Loucy (cell line): ENCODE data around the gene ANO9.

Experiments
- H2AFZ ChIP-seq: fragments of 200-600 bp; sonication (generic); 2 replicates; pipeline ENCODE4 v1.6.0; 2016; ENCODE audit warnings: antibody characterized with exemption, mild to moderate bottlenecking, low read length, moderate library complexity
- H3F3A ChIP-seq: fragments of 200-600 bp; 2 replicates; pipeline ENCODE4 v1.6.0; 2016; ENCODE audit warnings: antibody characterized with exemption, low read depth, mild to moderate bottlenecking
- H3K27me3 ChIP-seq: fragments of 200-600 bp; sonication (generic); 2 replicates; pipeline ENCODE4 v1.6.1; 2014; ENCODE audit warnings: low read length, mild to moderate bottlenecking; ENCODE audit not compliant: insufficient read depth, poor library complexity, severe bottlenecking
- H3K36me3 ChIP-seq: fragments of 200-600 bp; sonication (generic); 2 replicates; pipeline ENCODE4 v1.6.1; 2016; ENCODE audit warnings: low read length; ENCODE audit not compliant: insufficient read depth
- H3K4me1 ChIP-seq: fragments of 200-600 bp; sonication (generic); 2 replicates; pipeline ENCODE4 v1.5.1; 2014; ENCODE audit warnings: low read length, mild to moderate bottlenecking; ENCODE audit not compliant: insufficient read depth, poor library complexity, severe bottlenecking
- H3K4me2 ChIP-seq: fragments of 200-600 bp; sonication (generic); 2 replicates; pipeline ENCODE4 v1.6.0; 2014; ENCODE audit warnings: antibody characterized with exemption, low read length, low read depth, mild to moderate bottlenecking; ENCODE audit not compliant: poor library complexity, severe bottlenecking
- H3K4me3 ChIP-seq: fragments of 200-600 bp; sonication (generic); 2 replicates; pipeline ENCODE4 v1.5.1; 2014; ENCODE audit warnings: low read length, mild to moderate bottlenecking, mixed read lengths; ENCODE audit not compliant: poor library complexity, severe bottlenecking
- H3K79me2 ChIP-seq: fragments of 200-600 bp; sonication (generic); 2 replicates; pipeline ENCODE4 v1.6.1; 2014; ENCODE audit warnings: low read length; ENCODE audit not compliant: insufficient read depth
- H3K9ac ChIP-seq: fragments of 200-600 bp; sonication (generic); 2 replicates; pipeline ENCODE4 v1.6.0; 2014; ENCODE audit warnings: mild to moderate bottlenecking, low read depth, low read length, moderate library complexity; ENCODE audit not compliant: poor library complexity, severe bottlenecking
- H3K9me2 ChIP-seq: fragments of 200-600 bp; sonication (generic); replicated peaks from 2 replicates; pipeline ENCODE4 v1.6.1; 2016; ENCODE audit warnings: low read depth, low read length, mixed read lengths
- H3K9me3 ChIP-seq: fragments of 200-600 bp; sonication (generic); 2 replicates; pipeline ENCODE4 v1.6.1; 2014; ENCODE audit warnings: mild to moderate bottlenecking, antibody characterized with exemption, low read length, low read depth; ENCODE audit not compliant: insufficient read depth
- H4K20me1 ChIP-seq: fragments of 200-600 bp; sonication (generic); 2 replicates; pipeline ENCODE4 v1.6.0; 2014; ENCODE audit warnings: antibody characterized with exemption, low read length, mild to moderate bottlenecking; ENCODE audit not compliant: insufficient read depth, poor library complexity, severe bottlenecking
- EZH2phosphoT487 ChIP-seq: fragments of 200-600 bp; IDR thresholded peaks from 2 replicates; pipeline ENCODE4 v1.6.1; 2018; ENCODE audit warnings: antibody characterized with exemption, mild to moderate bottlenecking, moderate library complexity, borderline replicate concordance
- TF ChIP-seq, protein P1 (sequence below): fragments of 200-600 bp; sonication (generic); conservative IDR thresholded peaks from 2 replicates; pipeline ENCODE4 v1.5.1; 2014; ENCODE audit warnings: mild to moderate bottlenecking, antibody characterized with exemption, low read length

The ANO9 gene

DNA sequence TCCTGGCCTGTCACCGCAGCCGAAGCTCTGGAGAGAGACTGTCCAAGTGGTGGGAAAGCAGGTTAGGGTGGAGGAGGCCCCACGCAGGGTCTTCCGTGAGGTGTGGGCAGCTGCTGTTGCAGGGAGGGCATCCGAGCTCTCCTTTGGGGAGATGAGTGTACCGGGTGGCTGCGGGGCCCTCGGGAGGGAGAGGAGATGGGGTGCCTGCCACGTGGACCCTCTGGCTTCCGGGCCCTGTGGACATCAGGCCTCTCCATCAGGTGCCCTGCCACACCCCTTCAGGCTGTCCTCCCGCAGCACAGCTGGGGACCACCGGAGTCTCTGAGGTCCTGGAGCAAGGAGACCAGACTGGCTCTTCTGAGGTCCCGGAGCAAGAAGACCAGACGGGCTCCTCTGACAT is 9.9 kb upstream of the ANO9 start:
- Histone ChIP-seq H3K4me2 (peak overlapping the region; percentile 78), H3K9me3 (no peaks in the 10 kb centered on the region), H4K20me1 (peaks cover 15% of the 10 kb centered on the region), H3K4me1 (peaks cover 35% of the 10 kb centered on the region), H3K36me3 (no peaks in the 10 kb centered on the region; the same call in 1 of the 2 replicates), H3K9me2 (no peaks in the 10 kb centered on the region), H3K27me3 (no peaks in the 10 kb centered on the region), H3K79me2 (peaks cover 51% of the 10 kb centered on the region; the same call in 1 of the 2 replicates), H2AFZ (no peak overlapping the region), H3K4me3 (peak overlapping the region; percentile 81), H3K9ac (peak overlapping the region; percentile 74), H3F3A (0 out of 2 replicates have a peak, but pooled peaks cover 6% of the 10 kb centered on the region)
- TF ChIP-seq EZH2phosphoT487: no peak

DNA sequence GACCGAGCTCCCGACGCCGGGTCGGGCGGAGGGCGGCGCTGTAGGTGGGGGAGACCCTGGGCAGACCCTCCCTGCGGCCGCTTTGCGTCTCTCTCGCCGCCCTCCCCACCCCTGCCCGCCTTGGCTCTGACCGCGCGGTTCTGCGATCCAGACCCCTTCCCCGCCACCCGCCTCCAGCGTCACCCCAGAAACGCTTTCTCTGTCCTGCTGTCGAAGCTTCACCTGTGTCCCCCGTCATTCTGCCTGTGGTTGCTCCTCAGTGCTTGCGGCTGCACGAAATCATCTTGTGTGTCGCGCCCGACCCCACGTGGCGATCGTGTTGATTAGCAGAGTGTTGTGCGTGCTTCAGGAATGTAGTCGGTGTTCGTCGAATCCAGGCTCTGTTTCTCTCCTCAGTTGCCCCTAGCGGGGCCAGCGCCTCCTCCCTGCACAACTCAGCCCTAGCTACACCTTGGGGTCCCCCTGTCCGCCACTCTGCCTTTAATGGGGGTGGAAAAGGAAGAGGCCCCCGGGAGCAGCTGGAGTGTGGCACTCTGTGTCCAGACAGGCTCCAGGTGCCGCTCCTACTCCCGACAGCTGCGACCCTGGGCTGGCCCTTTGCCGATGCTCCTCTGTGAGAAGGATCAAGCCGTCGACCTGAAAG is 9.1 kb upstream of the ANO9 start:
- H2AFZ ChIP-seq: peak overlapping the region; percentile 25; the same call in 1 of the 2 replicates
- peaks cover 50% of the 10 kb centered on the region; the same call in 1 of the 2 replicates for H3K79me2 ChIP-seq
- H3K27me3 ChIP-seq: no peaks in the 10 kb centered on the region
- H4K20me1 ChIP-seq: peaks cover 15% of the 10 kb centered on the region
- no peaks in the 10 kb centered on the region for H3K9me3 ChIP-seq
- TF ChIP-seq EZH2phosphoT487: no peak
- TF ChIP-seq, protein P1, sequence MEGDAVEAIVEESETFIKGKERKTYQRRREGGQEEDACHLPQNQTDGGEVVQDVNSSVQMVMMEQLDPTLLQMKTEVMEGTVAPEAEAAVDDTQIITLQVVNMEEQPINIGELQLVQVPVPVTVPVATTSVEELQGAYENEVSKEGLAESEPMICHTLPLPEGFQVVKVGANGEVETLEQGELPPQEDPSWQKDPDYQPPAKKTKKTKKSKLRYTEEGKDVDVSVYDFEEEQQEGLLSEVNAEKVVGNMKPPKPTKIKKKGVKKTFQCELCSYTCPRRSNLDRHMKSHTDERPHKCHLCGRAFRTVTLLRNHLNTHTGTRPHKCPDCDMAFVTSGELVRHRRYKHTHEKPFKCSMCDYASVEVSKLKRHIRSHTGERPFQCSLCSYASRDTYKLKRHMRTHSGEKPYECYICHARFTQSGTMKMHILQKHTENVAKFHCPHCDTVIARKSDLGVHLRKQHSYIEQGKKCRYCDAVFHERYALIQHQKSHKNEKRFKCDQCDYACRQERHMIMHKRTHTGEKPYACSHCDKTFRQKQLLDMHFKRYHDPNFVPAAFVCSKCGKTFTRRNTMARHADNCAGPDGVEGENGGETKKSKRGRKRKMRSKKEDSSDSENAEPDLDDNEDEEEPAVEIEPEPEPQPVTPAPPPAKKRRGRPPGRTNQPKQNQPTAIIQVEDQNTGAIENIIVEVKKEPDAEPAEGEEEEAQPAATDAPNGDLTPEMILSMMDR: peak; percentile 63
- peaks cover 29% of the 10 kb centered on the region for H3K4me1 ChIP-seq
- H3K4me2 ChIP-seq: peak overlapping the region; percentile 78
- H3K9me2 ChIP-seq: no peaks in the 10 kb centered on the region
- 0 out of 2 replicates have a peak, but pooled peaks cover 6% of the 10 kb centered on the region for H3F3A ChIP-seq
- no peaks in the 10 kb centered on the region; the same call in 1 of the 2 replicates for H3K36me3 ChIP-seq
- H3K9ac ChIP-seq: peak overlapping the region; percentile 74
- peak overlapping the region; percentile 81 for H3K4me3 ChIP-seq

DNA sequence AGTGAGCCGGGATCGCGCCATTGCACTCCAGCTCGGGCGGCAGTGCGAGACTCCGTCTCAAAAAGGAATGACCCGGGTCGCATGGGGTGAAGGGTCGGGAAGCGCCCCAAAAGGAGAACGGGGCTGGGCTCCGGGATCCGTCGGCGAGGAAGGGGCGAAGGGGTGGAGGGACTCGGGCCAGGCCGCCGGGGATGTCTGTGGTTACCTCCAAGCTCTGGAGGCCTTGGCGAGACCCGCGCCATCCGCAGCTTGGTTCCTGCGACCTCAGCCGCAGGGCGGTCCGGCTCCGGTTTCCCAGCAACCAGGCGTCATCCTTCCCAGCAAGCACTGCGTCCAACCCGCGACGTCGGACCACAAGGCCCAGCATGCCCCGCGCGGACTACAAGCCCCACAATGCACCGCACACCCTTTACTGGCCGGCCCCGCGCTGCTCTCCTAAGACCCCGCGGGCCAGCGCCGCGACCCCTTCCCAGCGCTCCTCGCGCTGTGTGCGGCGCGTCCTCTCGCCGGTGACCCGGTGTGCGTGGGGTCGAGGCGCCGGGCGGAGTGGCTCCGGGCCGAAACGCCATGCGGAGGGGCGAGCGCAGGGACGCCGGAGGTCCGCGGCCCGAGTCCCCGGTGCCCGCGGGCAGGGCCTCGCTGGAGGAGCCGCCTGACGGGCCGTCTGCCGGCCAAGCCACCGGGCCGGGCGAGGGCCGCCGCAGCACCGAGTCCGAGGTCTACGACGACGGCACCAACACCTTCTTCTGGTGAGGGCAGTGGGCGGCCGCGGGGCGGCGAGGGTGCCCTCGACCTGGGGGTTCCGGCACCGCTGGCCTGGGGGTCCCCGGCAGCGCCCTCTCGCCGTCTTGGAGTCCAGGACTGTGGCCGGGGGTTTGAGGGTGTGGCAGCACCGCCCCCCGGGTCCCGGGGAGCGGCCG is 8.3 kb upstream of the ANO9 start, which contains the start of gene PTDSS2:
Gene PTDSS2 (plus strand): TSS at position 391 of the 920 bp plus-strand sequence. CDS start 177 bp downstream, at position 568.
- H3K4me2 ChIP-seq: peak within 1 kb of the TSS; percentile 78
- peak within 1 kb of the TSS; percentile 81 for H3K4me3 ChIP-seq
- H2AFZ ChIP-seq: peak within 1 kb of the TSS; percentile 59
- 0 out of 2 replicates have a peak, but pooled peaks cover 6% of the 10 kb centered on the region for H3F3A ChIP-seq
- H3K9me3 ChIP-seq: no peaks in the 10 kb centered on the region
- H3K4me1 ChIP-seq: peaks cover 29% of the 10 kb centered on the region
- H3K79me2 ChIP-seq: peaks cover 44% of the 10 kb centered on the region; the same call in 1 of the 2 replicates
- H3K36me3 ChIP-seq: no peaks in the 10 kb centered on the region; the same call in 1 of the 2 replicates
- peak within 1 kb of the TSS; percentile 74 for H3K9ac ChIP-seq
- no peaks in the 10 kb centered on the region for H3K9me2 ChIP-seq
- H3K27me3 ChIP-seq: no peaks in the 10 kb centered on the region
- peaks cover 15% of the 10 kb centered on the region for H4K20me1 ChIP-seq
- TF ChIP-seq EZH2phosphoT487: no peak
- TF ChIP-seq, protein P1: no peak
